CD4-positive, alpha-beta T cell treated with Interleukin-15 for 1 hour (primary cell): ENCODE data around the gene CLIC4.
A peak's percentile ranks its signal among the peaks of the same experiment; 100 is the strongest.
"Not testable (repeated sequence)": the region's sequence is repeated elsewhere in the genome, so short reads cannot be mapped to it uniquely, and the experiment has no call there.

Source experiments
- DNase-seq: peaks from one replicate; pipeline ENCODE4 v3.0.0-alpha.2; 2020

Gene CLIC4

DNA sequence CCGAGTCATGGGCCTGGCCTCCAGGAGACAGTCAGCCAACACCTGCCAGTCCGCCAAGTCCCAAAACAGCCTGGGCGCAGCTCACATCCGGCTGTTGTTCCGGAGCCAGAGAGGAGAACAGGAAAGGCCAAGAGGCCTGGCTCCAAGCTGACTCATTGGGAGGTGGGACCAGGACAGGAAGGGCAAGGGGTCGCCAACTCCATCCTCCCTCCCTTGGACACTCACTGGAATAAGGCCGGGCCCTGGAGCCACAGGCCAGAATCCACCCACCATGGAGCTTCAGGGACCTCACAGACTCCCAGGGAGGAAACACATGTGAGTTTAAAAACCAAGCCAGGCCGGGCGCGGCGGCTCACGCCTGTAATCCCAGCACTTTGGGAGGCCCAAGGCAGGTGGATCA is 25.1 kb upstream of the CLIC4 start:
- DNase-seq: no peak

DNA sequence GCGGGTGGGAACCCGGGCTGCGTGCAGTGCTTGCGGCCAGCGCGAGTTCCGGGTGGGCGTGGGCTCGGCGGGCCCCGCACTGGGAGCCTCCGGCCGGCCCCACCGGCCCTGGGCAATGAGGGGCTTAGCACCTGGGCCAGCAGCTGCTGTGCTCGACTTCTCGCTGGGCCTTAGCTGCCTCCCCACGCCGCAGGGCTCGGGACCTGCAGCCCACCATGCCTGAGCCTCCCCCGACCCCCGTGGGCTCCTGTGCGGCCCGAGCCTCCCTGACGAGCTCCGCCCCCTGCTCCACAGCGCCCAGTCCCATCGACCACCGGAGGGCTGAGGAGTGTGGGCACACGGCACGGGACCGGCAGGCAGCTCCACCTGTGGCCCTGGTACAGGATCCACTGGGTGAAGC is 23.7 kb upstream of the CLIC4 start:
- DNase-seq: no peak

DNA sequence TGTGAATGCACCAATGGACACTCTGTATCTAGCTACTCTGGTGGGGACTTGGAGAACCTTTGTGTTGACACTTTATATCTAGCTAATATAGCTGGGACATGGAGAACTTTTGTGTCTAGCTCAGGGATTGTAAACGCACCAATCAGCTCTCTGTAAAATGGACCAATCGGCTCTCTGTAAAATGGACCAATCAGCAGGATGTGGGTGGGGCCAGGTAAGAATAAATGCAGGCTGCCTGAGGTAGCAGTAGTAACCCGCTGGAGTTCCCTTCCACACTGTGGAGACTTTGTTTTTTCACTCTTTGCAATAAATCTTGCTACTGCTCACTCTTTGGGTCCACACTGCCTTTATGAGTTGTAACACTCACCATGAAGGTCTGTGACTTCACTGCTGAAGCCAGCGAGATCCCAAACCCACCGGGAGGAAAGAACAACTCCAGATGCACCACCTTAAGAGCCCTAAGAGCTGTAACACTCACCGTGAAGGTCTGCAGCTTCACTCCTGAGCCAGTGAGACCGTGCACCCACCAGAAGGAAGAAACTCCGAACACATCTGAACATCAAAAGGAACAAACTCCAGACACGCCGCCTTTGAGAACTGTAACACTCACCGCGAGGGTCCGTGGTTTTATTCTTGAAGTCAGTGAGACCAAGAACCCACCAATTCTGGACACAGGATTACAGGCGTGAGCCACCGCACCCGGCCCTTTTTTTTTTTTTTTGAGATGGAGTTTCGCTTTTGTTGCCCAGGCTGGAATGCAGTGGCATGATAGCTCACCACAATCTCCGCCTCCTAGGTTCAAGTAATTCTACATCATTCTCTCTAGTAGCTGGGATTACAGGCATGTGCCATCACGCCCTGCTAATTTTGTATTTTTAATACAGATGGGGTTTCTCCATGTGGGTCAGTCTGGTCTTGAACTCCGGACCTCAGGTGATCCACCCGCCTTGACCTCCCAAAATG is 22.9 kb upstream of the CLIC4 start:
- not testable (repeated sequence) for DNase-seq

DNA sequence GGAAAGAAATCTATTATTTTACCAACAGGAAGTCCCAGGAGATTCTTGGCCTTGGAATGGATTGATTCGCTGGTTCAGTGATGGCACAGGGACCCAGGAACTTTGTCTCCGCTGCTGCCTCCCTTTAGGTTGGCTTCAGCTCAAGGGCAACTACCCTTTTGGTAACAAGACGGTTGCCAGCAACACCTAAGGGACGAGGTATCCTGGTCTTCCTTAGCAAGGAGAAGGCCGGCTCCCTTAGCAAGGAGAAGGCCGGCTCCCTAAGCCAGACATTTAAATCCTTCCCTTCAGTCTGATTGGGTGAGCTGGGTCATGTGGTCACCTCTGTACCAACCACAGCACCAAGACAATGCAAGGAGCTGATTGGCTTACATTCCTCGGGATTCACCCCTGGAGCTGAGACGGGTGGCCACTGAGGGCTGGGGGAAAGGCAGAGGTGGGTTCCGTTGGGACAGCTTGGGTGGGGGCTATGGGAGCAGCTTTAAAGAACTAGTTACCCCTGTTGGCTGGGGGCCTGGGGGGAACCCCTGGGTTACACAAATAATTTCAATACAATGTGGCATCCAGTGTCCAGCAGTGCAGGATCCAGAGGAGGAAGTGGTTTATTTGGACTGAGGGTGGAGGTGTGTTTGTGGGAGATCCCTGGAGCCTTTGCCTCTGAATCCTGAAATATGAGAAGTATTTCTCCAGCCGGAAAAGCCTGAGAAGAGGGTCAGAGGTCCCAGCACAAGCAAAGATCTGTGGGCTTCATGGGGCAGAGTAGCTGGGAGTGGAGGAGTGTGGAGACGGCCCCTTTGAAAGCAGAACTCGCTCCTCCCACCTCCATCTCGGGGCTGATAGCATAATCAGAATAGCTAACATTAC is 20.7 kb upstream of the CLIC4 start:
- DNase-seq: no peak

DNA sequence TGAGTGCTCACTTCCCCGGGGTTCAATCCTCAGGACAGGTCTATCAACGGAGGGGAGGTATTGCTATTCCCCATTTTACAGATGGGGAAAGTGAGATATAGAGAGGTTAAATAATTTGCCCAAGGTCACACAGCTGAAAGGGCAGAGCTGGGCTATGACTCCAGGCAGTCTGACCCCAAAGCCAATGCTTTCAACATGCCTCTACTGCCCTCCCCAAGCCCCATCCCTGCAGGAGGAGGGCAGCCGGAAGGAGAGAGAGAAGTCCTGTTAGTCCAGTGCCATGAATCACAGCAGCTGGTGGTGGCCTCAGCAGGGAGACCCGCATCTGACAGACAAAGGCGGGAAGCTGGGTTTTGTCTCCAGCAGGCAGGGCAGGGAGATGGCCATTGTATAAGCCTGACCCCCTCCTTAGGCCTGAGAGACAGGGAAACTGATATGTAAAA is 20.0 kb upstream of the CLIC4 start:
- DNase-seq: no peak

DNA sequence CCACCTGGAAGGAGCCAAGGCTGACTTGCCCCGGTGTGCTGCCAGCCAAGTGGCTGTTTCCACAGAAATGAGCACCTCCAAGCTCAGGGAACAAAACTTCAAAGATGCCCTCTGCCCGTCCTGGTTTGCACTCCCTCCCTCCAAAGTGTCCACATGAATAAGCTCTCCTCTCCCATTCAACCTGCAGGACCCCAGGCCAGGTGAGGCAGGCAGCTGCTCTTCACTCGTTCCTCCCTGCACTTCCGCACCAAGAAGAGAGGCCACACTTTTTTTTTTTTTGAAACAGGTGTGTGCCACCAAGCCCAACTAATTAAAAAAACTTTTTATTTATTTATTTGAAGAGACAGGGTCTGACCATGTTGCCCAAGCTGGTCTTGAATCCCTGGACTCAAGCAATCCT is 18.5 kb upstream of the CLIC4 start:
- no peak for DNase-seq

DNA sequence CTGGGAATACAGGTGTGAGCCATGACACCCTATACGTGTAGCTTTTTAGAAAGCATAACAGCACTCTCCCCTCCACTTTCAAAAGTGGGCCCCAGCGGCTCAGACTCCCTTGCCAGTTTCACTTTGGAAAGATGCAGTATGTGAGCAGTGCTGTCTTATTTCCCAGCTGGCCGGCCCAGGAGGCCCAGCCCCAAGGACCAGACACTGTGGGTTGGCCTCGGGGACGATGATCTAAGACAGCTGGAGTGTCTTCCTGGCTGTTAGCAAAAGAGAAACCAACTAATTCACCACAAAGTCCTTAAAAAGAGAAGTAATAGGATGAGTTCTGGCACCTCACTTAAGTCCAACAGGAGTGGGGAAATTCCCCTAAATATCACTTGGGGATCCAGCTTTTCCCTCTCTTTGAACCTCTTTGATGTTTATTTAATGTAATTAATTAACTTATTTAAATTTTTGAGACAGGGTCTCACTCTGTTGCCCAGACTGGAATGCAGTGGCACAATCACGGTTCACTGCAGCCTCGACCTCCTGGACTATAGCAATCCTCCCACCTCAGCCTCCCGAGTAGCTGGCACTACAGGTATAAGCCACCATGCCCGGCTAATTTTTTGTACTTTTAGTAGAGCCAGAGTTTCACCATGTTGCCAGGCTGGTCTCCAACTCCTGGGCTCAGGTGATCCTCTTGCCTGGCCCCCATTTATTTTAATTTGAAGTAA is 17.6 kb upstream of the CLIC4 start:
- DNase-seq: peak; percentile 51

DNA sequence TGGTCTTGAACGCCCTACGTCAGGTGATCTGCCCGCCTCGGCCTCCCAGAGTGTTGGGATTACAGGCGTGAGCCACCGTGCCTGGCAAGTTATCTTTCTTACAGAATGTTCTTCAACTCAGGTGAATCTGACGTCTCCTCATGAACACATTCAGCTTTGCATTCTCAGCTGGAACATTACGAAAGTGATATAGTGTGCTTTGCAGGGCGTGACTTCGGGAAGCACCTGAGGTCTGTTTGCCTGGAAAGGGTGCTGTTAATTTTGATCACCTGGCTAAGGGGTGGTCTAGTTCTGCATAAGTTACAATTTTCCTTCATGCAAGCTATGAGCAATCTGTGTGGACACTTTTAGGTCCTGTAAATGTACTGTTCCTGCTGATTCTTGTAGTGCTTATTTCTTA is 16.3 kb upstream of the CLIC4 start:
- no peak for DNase-seq

DNA sequence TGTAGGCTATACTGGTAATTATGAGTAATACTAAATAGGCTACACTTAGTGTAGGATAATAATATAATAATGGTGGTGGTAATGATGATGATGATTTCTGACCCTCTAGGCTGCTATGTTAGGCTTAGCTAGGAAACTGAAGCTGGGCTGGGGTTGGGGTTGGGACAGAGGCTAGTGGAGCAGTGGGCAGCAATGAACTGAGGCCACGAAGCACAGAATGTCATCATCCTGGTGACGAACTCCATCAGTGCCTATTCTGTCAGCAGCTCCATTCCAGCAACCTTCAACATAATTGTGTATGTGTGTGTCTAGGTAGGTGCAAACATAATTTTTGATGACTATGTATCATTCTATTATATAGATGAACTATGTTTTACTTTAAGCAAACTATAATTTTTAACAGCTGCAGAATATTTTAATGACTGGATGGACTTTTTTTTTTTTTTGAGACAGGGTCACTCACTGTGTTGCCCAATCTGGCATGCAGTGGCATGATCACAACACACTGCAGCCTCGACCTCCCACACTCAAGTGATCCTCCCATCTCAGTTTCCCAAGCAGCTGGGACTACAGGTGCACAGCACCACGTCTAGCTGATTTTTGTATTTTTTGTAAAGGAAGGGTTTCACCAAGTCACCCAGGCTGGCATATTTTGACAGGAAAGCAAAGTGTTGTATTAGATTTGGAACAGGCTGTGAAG is 12.9 kb upstream of the CLIC4 start:
- DNase-seq: no peak

DNA sequence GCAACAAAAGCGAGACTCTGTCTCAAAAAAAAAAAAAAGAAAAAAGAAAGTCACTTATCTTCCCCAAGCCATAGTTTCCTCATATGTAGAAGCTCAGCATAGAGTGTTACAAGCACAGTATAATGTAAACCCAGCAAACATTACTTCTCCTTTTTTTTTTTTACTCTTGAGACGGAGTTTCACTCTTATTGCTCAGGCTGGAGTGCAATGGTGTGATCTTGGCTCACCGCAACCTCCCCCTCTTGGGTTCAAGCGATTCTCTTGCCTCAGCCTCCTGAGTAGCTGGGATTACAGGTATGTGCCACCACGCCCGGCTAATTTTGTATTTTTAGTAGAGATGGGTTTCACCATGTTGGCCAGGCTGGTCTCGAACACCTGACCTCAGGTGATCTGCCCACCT is 11.9 kb upstream of the CLIC4 start:
- peak; percentile 33 for DNase-seq

DNA sequence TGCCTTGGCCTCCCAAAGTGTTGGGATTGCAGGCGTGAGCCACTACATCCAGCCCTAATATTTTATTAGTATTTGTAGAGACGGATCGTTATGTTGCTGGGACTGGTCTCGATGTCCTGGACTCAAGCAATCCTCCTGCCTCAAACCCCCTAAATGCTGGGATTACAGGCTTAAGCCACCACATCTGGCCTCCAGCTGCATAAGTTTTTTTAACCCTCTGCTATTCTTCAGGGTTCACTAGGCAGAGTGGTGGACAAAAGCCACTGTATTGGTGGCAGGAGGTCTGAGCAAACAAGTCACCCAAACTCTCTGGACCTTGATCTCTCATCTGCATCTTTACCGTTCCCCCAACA is 10.1 kb upstream of the CLIC4 start:
- DNase-seq: no peak

DNA sequence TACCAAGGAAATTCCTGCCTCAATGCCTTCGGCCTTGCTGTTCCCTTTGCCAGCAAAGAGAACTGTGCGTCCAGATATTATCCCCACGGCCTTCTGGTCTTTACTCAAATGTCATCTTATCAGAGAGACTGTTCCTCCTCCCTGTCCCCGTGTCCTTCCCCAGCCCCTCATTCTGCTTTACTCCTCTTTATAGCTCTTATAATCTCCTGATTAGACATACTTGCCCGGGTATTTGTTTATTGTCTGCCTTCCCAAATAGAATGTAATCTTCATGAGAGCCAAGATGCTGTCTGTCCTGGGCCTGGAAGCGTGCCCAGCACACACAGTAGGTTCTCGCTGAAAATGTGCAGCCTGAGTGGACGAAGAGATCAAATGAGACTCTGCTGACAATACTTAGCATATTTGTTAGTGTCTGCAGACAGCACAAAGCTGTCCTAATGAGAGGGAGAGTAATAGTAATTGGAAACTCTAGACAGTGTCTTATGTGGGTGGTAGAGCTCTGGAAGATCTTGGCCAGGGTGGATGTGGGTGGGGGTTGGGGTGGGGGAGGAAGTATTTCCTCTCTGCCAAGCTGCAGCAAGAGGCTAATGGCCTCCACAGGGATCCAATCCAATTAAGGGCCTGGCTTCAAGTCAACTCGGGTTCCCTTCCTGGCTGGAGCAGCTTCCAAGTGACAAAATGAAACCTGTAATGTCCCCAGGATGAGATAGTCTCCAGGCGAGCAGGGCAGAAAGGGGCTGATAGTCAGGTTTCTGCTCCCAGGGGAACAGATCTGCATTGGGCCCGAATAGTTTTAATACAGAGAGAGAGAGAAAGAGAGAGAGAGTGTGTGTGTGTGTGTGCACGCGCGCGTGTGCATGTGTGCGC is 9.5 kb upstream of the CLIC4 start:
- no peak for DNase-seq

DNA sequence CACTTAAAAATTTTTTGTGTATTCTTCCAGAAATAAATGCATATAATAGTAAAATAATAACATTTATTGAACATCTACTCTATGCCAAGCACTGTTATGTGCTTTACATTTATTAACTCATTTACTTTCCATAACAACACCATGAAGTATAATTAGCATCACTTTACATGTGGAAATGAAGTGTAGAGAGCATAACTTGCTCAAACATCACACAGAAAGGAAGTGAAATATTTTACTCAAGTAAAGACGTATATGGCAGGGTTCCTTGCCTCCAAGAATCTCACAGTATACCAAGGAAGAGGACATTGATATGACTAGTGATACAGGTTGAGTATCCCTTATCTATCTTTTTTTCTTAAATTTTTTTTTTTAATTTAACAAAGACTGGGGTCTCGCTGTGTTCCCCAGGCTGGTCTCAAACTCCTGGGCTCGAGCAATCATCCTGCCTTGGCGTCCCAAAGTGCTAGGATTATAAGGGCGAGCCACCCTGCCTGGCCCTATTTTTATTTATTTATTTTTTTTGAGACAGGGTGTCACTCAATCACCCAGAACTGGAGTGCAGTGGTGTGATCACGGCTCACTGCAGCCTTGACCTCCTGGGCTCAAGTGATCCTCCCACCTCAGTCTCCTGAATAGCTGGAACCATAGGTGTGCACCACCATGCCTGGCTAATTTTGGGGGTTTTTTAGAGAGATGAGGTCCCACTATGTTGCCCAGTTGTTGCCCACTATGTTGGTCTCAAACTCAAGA is 7.7 kb upstream of the CLIC4 start:
- DNase-seq: no peak

DNA sequence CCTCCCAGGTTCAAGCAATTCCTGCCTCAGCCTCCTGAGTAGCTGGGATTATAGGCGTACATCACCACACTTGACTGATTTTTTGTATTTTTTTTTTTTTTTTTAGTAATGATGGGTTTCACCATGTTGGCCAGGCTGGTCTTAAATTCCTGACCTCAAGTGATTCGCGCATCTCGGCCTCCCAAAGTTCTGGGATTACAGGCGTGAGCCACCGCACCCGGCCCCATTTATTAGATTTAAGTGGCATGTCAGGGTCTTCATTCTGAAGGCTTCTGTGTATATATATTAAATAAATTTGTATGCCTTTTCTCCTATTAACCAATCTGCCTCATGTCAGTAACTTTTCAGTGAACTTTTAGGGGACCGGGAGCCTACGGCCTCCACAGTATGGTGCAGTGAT is 6.0 kb upstream of the CLIC4 start:
- no peak for DNase-seq

DNA sequence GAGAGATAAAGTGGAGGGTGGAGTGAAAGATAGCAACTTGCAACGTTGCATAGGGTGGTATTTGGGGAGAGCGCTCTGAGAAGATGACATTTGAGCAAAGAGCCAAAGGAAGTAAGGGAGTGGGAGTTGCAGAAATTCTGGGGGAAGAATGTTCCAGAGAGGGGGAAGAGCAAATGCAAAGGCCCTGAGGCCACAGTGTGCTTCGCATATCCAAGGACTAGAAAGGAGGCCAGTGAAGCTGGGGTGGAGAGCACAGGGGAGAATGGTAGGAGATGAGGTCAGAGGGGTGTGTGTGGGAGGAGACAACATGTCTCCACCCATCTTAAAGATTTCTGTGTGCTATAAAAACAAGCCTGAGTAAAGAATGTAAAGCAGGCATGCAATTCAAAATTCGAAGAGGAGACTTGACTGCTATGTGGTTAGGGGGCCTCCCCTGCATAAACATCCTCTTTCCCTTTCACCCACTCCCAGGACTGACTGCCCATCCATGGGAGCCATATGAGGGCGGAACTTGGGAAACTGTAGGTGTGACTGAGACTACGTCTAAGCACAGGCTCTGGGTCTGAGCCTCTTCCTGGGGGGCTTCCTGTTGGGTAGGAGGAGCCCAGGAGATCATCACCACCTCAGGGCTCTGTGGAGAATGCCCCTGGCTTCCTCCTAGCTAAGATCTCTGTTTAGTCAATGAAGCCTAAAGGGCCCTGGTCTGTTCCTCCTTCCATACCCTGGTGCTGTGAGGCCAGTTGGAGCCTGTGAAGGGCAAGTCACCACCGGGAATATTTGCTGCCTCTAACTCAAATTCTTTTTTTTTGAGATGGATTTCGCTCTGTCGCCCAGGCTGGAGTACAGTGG is 2.9 kb upstream of the CLIC4 start:
- DNase-seq: no peak

DNA sequence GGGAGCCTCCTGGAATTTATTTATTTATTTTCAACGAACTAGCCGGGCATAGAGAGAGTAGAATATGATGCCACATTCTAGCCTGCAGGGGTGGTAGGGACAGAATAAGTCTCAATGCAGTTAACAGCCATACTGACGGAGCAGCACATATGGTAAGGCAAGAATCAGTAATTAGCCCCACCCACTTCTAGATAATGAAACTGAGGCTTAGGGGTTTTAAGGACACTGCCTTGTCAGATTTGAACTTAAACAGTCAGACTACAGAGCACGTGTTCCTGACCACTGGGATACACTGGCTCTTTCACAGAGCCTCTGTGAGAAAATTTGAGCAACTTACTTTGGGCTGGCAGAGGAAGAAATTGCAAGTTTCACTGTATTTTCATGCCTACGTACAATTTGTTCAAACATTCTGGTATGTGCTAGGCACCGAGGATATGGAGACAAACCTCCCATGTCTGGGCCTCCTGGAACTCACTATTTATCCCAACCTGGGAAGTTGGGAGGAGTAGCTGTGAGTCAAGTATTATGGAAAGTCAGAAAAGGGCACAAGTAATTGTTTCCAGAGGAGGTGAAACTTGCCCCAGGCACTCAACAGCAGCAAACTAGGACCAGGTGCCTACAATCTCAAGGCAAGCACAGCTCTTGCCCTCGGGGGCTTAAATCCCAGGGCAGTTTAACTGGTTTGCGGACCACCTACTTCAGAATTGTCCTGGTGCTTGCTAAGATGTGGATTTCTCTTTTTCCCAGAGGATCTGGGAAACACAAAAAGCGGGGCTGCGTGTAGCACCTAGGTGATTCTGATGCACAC is 1.6 kb upstream of the CLIC4 start:
- DNase-seq: no peak

DNA sequence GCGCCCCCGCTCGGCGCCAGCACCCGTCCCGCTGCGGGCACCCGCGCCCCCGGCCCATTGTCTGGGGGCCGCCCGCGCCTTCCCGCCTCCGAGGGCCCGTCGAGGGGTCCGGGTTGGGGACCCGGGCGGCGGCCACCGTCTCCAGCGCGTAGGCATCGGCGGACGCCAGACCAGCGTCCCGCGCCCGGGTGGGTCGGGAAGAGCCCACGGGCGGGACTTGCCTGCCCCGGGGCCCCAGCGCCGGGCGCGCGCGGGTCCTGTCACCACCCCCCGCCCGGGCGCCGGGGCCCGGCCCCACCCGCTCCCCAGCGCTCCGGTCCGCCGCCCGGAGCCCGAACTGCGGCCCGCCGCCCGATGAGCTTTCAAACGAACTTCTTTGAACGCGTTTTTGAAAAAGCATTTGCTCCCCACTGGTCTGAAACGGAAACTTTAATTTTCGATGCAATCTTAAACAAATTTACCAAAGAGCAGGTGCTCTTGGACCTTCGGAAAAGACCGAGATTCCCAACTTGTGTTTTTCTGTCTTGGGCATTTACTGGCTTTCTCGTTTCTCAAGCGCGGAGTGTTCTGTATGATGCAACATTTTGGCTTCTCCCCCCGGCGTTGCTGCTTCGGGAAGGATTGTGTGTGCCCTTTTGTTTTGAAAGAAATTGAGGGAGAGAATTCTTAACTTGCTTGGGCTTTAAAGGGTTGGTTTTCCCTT is 615 bp downstream of the CLIC4 start:
- peak; percentile 22 for DNase-seq
